Heart left ventricle (tissue), 16 donors: ENCODE data around the gene RRAS2. TPM values are rescaled to one million over a fixed set of nuclear protein-coding genes. Genes with fewer than 3 reads are reported as not detected.
A peak's percentile ranks its signal among the peaks of the same experiment; 100 is the strongest.
"Not testable (repeated sequence)": the region's sequence is repeated elsewhere in the genome, so short reads cannot be mapped to it uniquely, and the experiment has no call there.

Experiments used
- ATAC-seq, 4 donors: fragments of 200-7000 bp; cut with Tn5 transposase; one replicate each; pipeline ENCODE4 v1.9.1; 2020 to 2022; ENCODE audit warnings: moderate library complexity in 4 of 4, mild to moderate bottlenecking in 3 of 4, moderate number of reproducible peaks in 1 of 4
- DNase-seq, 5 donors: peaks; one replicate each; pipeline ENCODE4 v3.0.0-alpha.2; 2020
- H3K27ac ChIP-seq, 12 donors: fragments of 200-600 bp; sonication (generic) in 4 of 12; one replicate each; pipeline versions ENCODE4 v1.5.0 to v1.8.0; 2016 to 2022; ENCODE audit warnings: mild to moderate bottlenecking in 2 of 12
- H3K27me3 ChIP-seq, 9 donors: fragments of 200-600 bp; sonication (generic) in 2 of 9; one replicate each; pipeline versions ENCODE4 v1.5.1 to v1.8.0; 2016 to 2022; ENCODE audit warnings: mild to moderate bottlenecking in 3 of 9
- H3K36me3 ChIP-seq, 9 donors: fragments of 200-600 bp; sonication (generic) in 2 of 9; one replicate each; pipeline versions ENCODE4 v1.5.0 to v1.8.0; 2018 to 2022; ENCODE audit warnings: mild to moderate bottlenecking in 2 of 9
- H3K4me1 ChIP-seq, 12 donors: fragments of 200-600 bp; sonication (generic) in 4 of 12; one replicate each; pipeline versions ENCODE4 v1.5.0 to v1.8.0; 2016 to 2022; ENCODE audit warnings: mild to moderate bottlenecking in 3 of 12
- H3K4me3 ChIP-seq, 12 donors: fragments of 200-600 bp; sonication (generic) in 4 of 12; one replicate each; pipeline versions ENCODE4 v1.5.0 to v1.8.0; 2017 to 2022; ENCODE audit warnings: mild to moderate bottlenecking in 9 of 12, moderate library complexity in 4 of 12
- H3K9me3 ChIP-seq, 12 donors: fragments of 200-600 bp; sonication (generic) in 4 of 12; one replicate each; pipeline versions ENCODE4 v1.5.0 to v1.8.0; 2016 to 2022; ENCODE audit warnings: mild to moderate bottlenecking in 1 of 12
- CTCF ChIP-seq, 12 donors: fragments of 200-600 bp; sonication (generic) in 4 of 12; IDR thresholded peaks; one replicate each; pipeline versions ENCODE4 v1.5.0 to v1.8.0; 2018 to 2022; ENCODE audit warnings: antibody characterized with exemption in 12 of 12, mild to moderate bottlenecking in 5 of 12
- POLR2A ChIP-seq, 2 donors: fragments of 450-650 bp; IDR thresholded peaks; one replicate each; pipeline ENCODE4 v1.6.1; 2017; ENCODE audit warnings: antibody characterized with exemption in 2 of 2, mild to moderate bottlenecking in 2 of 2, moderate library complexity in 2 of 2
- WGBS, 4 donors: extraction: QIAGEN DNeasy Blood & Tissue Kit in 2 of 4; methylation state at CpG; one replicate each; pipeline versions ENCODE4 v1.1.5 to v1.1.7; 2013 to 2018; 5-methylcytosine and 5-hydroxymethylcytosine counted together
- intact Hi-C, 10 donors: fragments of 100-400 bp; cut with DNase I; formaldehyde crosslinking; loops; one replicate each; pipeline versions ENCODE4 v1.11.1 to v1.14.2; 2022
- polyA plus RNA-seq, 2 donors: library from polyadenylated mRNA; stranded (reverse); fragments of 200-250 nt; gene quantifications; one replicate each; pipeline ENCODE4 v1.2.3, GENCODE V29; 2013
- total RNA-seq, 9 donors: library from RNA; depleted of rRNA in 2 of 9; stranded (reverse); fragments of >200 nt in 2 of 9; fragmentation: NEBNext Ultra II Directional in 3 of 9; extraction: Animal tissue kit (Norgen Biotek cat#: 25700) in 3 of 9; gene quantifications; one replicate each; pipeline versions ENCODE4 v1.1.0 to v1.2.4, GENCODE V29; 2016 to 2023
- donor health status: ischemic (EF 13 %, LVEDD 7.1; RV severe dilation, severe dysfunction).
- donor health status: healthy with polysubstance abuse.
- donor health status: DM: no; HTN: yes; CAD: no.
- donor health status: DM: no; HTN: no; CAD: no.
- donor health status: ischemic (EF 25% LVEDD 6.9; RV normal size, moderate dysfunction).
- donor health status: ischemic (EF 25% LVEDD 5.7; RV mildly dilated, moderate dysfunction).
- donor health status: healthy.
- donor health status: DM: yes; HTN: yes; CAD: no.
- donor health status: ischemic (EF 35%, LVEDD 5.7; RV mildly dilated, moderate dysfunction).
- donor health status: nonischemic (EF 11% LVEDD 7.7; RV severe dilation, severe dysfunction).
- donor health status: DM: yes; HTN: yes; CAD: no.
- donor health status: PGD.
- donor health status: ischemic (EF 29% LVEDD 5.4; RV normal size, mild dysfunction).
- donor health status: nonischemic (EF 23%, LVEDD 6.1; RV moderate dilation, normal function).

RRAS2 gene
- total and polyA plus RNA-seq, 11 donors, result 25.1 to 111 (median 52.4) TPM

DNA sequence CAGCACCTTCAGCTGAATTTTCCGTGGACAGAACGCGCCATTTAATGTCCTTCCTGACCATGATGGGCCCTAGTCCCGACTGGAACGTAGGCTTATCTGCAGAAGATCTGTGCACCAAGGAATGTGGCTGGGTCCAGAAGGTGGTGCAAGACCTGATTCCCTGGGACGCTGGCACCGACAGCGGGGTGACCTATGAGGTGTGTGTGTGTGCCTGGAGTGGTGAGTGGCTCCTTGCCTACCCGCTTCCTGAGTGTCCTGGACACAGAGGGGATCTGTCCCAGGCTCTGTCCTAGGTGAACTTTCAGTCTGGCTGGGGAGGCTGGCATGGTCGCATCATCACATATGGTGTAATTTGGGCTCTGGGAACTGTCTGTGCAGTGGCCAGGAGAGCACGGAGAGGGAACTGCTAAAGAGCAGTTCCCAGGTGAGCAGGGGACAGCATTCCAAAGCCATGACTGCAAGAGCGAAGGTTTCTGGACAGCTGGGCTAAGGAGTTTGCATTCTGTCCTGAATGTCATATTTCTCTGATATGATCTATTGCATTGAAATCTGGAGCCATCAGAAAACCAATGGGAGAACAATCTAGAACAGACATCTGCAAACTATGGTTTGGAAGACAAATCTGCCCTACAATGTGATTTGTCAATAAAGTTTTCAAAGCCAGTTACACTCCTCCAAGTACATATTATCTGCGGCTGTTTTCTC is 104.3 kb downstream of the RRAS2 start:
- no peak overlapping the region for H3K27ac ChIP-seq
- intact Hi-C loops, result loop anchor here in 1 of 10 donors (5.0 kb wide), 1 partner anchor 482 kb away; no protein-coding TSS in a partner anchor
- no peaks in the 10 kb centered on the region for H3K9me3 ChIP-seq
- ATAC-seq (no peak), DNase-seq (no peak)
- WGBS, 4 donors, result 86 to 92% (median 90%) methylated on average over 12 to 13 of the region's 13 CpGs
- H3K27me3 ChIP-seq, result peaks cover 0 to 28% (median 0%) of the 10 kb centered on the region in 9 donors
- peaks cover 0 to 4% (median 0%) of the 10 kb centered on the region in 9 donors for H3K36me3 ChIP-seq
- H3K4me1 ChIP-seq, result peaks cover 0 to 10% (median 0%) of the 10 kb centered on the region in 12 donors
- TF ChIP-seq POLR2A (IDR thresholded peaks at IDR 0.05) (no peak), CTCF (IDR thresholded peaks at IDR 0.05) (no peak)
- H3K4me3 ChIP-seq, result no peak overlapping the region

GRCh38 chr11:14253840-14254239 is 105.1 kb downstream of the RRAS2 start:
- H3K27ac ChIP-seq, result no peak overlapping the region
- no peak overlapping the region for H3K4me3 ChIP-seq
- peaks cover 0 to 14% (median 2%) of the 10 kb centered on the region in 12 donors for H3K4me1 ChIP-seq
- DNase-seq (no peak), ATAC-seq (peak in 3 of 4 donors; percentile 26 to 47 (median 33))
- 60 to 79% (median 77%) methylated on average over 5 of the region's 5 CpGs for WGBS, 4 donors
- intact Hi-C loops, result loop anchor here in 1 of 10 donors (5.0 kb wide), 1 partner anchor 482 kb away; no protein-coding TSS in a partner anchor
- no peaks in the 10 kb centered on the region for H3K9me3 ChIP-seq
- peaks cover 0 to 3% (median 0%) of the 10 kb centered on the region in 9 donors for H3K36me3 ChIP-seq
- TF ChIP-seq CTCF (IDR thresholded peaks at IDR 0.05) (no peak), POLR2A (IDR thresholded peaks at IDR 0.05) (no peak)
- peaks cover 0 to 33% (median 0%) of the 10 kb centered on the region in 9 donors for H3K27me3 ChIP-seq

- Histone ChIP-seq H3K27me3 (peaks cover 0 to 38% (median 0%) of the 10 kb centered on the region in 9 donors), H3K4me1 (peaks cover 0 to 18% (median 2%) of the 10 kb centered on the region in 12 donors), H3K36me3 (peaks cover 0 to 3% (median 0%) of the 10 kb centered on the region in 9 donors), H3K4me3 (no peak overlapping the region), H3K9me3 (no peaks in the 10 kb centered on the region), H3K27ac (no peak overlapping the region)
- WGBS, 4 donors, result 38 to 53% (median 48%) methylated on average over 2 of the region's 2 CpGs
- intact Hi-C loops, result loop anchor here in 1 of 10 donors (5.0 kb wide), 1 partner anchor 481 kb away; no protein-coding TSS in a partner anchor
- ATAC-seq (peak in 3 of 4 donors; percentile 23 to 34 (median 31)), DNase-seq (no peak)
- TF ChIP-seq POLR2A (IDR thresholded peaks at IDR 0.05) (no peak), CTCF (IDR thresholded peaks at IDR 0.05) (no peak)
Measured at GRCh38 chr11:14253421-14253820, 105.6 kb downstream of the RRAS2 start.

DNA sequence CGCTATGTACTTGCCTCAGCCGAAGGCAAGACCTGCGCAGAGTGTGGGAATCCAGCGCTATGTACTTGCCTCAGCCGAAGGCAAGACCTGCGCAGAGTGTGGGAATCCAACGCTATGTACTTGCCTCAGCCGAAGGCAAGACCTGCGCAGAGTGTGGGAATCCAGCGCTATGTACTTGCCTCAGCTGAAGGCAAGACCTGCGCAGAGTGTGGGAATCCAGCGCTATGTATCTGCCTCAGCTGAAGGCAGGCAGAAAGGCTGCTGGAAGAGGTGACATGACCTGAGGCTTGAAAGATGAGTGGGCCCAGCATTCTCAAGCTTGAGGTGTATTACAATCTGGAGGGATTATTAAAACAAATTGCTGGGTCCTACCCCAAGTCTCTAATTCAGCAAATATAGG is 106.5 kb downstream of the RRAS2 start:
- Histone ChIP-seq H3K4me1 (peaks cover 0 to 20% (median 2%) of the 10 kb centered on the region in 12 donors), H3K27me3 (peaks cover 0 to 44% (median 3%) of the 10 kb centered on the region in 9 donors)
- ATAC-seq, H3K36me3 ChIP-seq, DNase-seq, H3K4me3 ChIP-seq, H3K9me3 ChIP-seq, H3K27ac ChIP-seq: not testable (repeated sequence)
- 94 to 100% (median 97%) methylated on average over 6 to 10 of the region's 12 CpGs for WGBS, 4 donors
- intact Hi-C loops, result loop anchor here in 1 of 10 donors (5.0 kb wide), 1 partner anchor 480 kb away; no protein-coding TSS in a partner anchor
